ENCODE measurements around the gene TACC2.

Gene TACC2

DNA sequence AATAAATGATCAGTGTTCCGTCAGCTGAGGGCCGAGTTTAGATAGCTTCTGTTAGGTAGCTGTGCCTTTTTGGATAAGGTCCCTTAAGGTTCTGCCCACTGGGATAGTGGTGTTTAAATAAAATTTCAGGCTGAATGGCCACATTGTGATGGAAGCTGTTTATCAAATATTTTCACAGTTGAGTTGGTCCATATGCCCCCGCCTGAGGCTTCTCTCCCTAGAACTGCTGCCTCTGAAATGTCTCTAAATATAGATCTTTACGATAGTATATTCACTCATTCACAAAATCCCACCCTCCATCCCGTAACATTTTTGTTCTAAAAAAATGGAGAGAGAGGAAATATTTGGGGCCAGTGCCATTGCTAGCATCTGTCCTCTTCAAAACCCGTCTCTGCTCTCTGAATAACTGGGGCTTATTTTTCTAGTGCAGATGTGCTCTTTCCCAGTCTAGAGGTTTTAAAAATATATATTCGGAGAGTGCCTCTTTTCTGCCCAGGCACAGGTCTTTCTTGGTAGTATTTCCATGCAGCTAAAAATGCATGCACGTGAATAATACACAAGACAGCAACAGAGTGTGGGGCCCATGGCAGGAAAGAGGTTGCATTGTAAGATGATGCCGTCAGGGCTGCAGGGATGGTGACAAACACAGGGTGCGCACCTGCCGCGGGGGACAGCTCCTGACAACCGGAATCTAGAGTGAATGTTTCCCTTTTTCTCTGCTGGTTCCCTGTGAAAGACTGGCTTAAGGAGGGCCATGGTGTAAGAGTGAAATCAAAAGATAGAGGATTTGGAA is 176.7 kb downstream of the TACC2 start:
- DNase-seq (ENCODE audit: extremely low read depth, low read depth), result no peak
- TF ChIP-seq, protein P1, sequence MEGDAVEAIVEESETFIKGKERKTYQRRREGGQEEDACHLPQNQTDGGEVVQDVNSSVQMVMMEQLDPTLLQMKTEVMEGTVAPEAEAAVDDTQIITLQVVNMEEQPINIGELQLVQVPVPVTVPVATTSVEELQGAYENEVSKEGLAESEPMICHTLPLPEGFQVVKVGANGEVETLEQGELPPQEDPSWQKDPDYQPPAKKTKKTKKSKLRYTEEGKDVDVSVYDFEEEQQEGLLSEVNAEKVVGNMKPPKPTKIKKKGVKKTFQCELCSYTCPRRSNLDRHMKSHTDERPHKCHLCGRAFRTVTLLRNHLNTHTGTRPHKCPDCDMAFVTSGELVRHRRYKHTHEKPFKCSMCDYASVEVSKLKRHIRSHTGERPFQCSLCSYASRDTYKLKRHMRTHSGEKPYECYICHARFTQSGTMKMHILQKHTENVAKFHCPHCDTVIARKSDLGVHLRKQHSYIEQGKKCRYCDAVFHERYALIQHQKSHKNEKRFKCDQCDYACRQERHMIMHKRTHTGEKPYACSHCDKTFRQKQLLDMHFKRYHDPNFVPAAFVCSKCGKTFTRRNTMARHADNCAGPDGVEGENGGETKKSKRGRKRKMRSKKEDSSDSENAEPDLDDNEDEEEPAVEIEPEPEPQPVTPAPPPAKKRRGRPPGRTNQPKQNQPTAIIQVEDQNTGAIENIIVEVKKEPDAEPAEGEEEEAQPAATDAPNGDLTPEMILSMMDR (IDR thresholded peaks at IDR 0.05; ENCODE audit: low read depth, low read length, missing control alignments), result no peak
- H3K4me3 ChIP-seq (replicated peaks; ENCODE audit: low read depth, low read length), result no peak overlapping the region

DNA sequence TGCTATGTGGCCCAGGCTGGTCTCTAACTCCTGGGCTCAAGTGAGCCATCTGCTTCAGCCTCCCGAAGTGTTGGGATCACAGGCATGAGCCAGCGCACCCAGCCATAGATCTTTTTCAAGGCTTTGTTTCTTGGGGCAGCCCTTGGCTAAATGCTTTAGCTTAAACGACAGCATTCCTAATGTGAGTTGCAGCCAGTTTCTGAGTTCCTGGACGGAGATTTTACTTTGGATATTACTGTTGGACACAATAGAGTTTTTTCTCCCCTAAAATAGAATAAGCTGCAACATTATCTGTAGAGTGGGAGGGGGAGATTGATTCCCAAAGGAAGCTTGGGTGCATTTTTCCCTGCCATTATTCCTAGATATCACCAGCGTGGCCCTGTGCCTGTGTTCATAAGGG is 179.1 kb downstream of the TACC2 start:
- TF ChIP-seq, protein P1 (IDR thresholded peaks at IDR 0.05; ENCODE audit: low read depth, low read length, missing control alignments), result no peak
- no peak overlapping the region for H3K4me3 ChIP-seq (replicated peaks; ENCODE audit: low read depth, low read length)
- no peak for DNase-seq (ENCODE audit: extremely low read depth, low read depth)

DNA sequence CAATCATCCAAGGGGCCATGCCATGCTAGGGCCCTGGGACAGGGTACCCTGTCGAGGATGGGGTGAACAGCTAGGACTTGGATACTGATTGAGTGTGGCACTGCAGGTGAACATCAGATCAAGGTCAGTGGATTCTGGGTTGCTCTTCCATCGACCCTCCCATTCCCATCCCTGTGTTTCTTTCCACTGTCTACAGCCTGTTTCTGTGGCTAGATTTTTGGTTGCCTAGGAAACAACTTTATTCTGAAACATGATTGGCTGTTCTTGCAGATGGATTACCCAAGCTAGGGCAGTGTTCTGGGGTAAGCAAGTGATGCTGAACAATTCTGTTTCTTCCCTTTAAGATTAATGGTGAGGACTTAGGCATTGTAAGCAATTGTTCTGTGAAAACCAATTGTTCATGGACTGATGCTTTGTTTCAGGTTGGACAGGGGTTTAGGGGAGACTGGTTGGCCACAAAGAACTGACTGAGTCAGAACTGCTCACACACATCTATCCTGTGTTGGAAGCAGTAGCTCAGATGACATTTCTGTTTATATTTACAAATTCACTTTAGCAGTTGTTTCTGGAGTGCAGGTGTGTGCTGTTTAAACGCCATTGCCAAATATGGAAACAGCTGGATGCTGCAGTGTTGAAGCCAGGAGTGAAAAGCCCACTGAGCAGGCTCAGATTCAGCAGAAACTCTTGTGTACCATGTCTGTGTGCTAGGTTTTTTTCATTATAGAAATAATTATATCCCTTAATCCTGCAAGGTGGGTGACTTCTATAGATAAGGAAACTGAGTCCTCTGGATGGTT is 179.8 kb downstream of the TACC2 start:
- no peak for DNase-seq (ENCODE audit: extremely low read depth, low read depth)
- TF ChIP-seq, protein P1 (IDR thresholded peaks at IDR 0.05; ENCODE audit: low read depth, low read length, missing control alignments), result no peak
- no peak overlapping the region for H3K4me3 ChIP-seq (replicated peaks; ENCODE audit: low read depth, low read length)

DNA sequence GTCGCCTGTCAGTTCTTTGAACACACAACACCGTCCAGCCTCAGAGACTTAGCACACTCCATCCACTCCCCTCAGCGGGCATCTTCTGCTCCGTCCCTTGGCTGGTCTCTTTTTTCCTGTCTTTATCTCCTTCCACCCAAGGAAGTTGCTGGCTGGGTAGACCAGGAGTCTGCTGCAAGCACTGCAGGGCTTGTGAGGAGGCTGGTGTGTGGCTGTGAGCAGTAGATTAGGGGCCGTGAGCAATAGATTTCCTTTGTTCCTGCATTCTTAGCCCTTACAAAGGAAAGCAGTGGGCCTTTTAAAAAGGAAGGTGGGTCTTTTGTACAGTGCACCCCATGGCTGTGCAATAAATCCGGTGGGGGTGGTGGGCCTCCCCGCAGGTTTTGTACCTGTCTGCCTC is 181.8 kb downstream of the TACC2 start:
- TF ChIP-seq, protein P1 (IDR thresholded peaks at IDR 0.05; ENCODE audit: low read depth, low read length, missing control alignments), result no peak
- H3K4me3 ChIP-seq (replicated peaks; ENCODE audit: low read depth, low read length), result no peak overlapping the region
- no peak for DNase-seq (ENCODE audit: extremely low read depth, low read depth)

DNA sequence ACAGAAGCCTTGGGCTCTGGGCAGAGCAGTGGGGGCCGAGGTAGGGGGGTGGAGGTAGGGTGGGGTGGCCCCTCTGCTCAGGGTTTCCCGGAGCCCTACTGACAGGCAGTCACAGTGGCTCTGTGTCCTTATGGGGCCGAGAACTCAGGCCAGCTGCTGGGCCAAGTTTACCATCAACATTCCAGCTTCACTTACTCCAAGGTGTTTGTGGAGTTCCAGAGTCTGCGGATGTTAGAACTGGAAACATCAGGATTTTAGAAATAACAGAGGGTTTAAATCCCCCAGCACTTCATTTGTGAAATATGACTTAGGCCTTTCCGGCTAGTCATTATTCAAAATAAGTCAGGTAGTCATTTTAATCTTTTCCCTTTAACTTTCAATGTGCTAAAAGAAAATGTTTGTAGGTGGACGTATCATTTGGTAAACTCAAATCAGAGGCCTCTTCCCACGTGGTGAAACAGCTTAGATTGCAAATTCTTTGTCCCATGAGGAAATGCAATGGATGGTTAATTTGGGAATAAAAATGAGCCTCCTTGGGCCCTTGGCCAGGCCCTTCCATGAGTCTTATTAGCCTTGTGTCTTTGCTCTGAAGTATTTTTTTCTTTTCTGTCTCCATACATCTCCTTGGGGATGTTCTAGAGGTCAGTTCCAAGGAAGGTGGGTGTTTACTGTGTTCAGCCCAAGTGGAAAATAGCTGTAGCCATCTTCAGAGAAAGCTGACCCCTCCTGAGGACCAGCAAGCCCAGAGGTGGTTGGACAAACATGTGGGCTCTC is 182.5 kb downstream of the TACC2 start:
- H3K4me3 ChIP-seq (replicated peaks; ENCODE audit: low read depth, low read length), result no peak overlapping the region
- no peak for DNase-seq (ENCODE audit: extremely low read depth, low read depth)
- TF ChIP-seq, protein P1 (IDR thresholded peaks at IDR 0.05; ENCODE audit: low read depth, low read length, missing control alignments), result no peak

DNA sequence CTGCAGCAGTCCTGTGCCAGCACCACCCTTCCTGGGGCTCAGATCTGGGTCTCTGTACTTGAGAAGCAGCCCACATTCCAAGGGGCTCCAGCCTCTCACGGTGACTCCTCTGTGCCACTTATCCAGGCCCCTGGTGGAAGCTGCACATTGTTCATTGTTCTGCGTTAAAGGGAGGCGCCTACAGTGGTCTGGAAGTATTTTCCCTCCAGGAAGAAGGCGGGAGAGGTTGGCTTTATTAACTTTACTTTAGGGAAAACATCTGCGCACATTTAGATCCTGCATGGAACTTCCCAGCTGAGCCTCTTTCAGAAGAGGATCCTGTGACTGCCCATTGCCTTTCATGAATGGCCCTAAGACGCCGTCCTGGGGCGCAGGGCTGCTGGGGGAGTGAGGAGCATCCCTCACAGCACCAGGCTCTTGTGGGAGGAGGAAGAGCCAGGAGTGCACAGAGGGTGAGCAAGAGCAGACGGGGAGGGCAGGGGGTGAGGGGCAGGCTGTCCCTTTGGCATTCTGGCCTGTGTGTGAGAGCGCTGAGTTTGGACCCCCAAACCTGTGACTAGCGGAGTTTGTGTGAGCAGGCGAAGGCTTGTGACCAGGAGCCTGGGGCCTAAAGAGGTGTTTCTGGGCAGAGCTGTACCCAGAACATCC is 183.5 kb downstream of the TACC2 start:
- TF ChIP-seq, protein P1 (IDR thresholded peaks at IDR 0.05; ENCODE audit: low read depth, low read length, missing control alignments), result no peak
- H3K4me3 ChIP-seq (replicated peaks; ENCODE audit: low read depth, low read length), result no peak overlapping the region
- no peak for DNase-seq (ENCODE audit: extremely low read depth, low read depth)
